GM18502 (cell line): Measurements from ENCODE around the gene CCT2.
A peak's percentile ranks its signal among the peaks of the same experiment; 100 is the strongest.

Experiments used
- ATAC-seq: cut with Tn5 transposase; IDR thresholded peaks from one replicate; pipeline ENCODE4 v1.9.1; 2021; ENCODE audit warnings: mild to moderate bottlenecking; ENCODE audit not compliant: unreplicated experiment, poor library complexity

Gene CCT2

DNA sequence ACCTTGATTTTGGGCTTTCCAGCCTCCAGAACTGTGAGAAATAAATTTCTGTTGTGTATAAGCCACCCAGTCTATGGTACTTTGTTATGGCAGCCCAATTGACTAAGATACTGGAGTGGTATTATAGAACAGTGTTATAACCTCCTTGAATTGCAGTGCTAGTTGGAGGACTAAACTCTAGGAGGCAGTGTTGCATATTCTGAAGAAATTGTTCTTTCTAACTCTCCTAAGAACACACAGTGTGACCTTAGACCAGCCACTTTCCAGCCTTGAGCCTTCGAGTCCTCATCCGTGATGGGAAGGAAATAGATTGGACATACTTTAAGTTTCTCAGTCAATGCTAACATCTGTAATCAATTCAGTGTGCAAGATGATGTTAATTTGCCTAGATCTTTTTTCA, 47.8 kb downstream of the CCT2 start:
- no peak for ATAC-seq

- peak; percentile 96 for ATAC-seq
Measured at GRCh38 chr12:69639400-69640016, 54.2 kb downstream of the CCT2 start.

DNA sequence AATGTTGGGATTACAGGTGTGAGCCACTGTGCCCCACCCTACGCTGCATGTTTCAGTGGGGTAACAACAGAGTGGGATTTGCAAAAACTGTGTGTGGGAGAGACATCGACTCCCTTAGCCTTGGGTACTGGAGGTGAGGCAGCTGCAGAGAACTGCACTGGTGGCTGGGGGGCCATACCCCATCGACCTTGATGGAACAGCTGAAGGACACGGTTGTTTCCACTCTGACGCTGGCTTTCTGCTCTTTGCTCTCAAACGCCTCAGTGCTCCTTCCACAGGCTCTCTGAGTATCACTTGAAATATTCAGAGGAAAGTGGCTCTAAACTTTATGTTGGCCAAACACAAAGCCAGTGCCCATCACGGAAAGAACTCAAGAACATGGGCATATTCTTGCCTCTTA, 56.3 kb downstream of the CCT2 start:
- ATAC-seq = no peak

DNA sequence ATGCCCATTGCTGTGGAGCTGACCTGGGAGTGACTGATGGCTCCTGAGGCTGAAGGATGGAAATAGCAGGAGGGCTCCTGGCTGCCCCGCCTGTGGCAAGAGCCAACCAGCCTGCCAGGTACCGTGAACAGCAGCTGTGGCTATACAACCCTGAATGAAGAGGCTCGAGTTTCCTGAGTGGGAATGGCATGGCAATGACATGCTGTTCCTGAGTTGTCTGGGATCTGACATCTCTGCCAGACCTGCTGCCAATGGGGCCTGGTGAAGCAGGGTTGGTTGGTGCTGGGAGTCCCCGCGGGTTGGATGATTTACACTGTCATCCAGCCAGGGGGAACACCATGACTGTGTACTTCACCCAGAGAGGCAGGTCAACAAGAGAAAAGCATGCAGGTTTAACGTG, 57.3 kb downstream of the CCT2 start:
- ATAC-seq = no peak

- ATAC-seq = no peak
Measured at GRCh38 chr12:69644511-69644910, 59.3 kb downstream of the CCT2 start.

DNA sequence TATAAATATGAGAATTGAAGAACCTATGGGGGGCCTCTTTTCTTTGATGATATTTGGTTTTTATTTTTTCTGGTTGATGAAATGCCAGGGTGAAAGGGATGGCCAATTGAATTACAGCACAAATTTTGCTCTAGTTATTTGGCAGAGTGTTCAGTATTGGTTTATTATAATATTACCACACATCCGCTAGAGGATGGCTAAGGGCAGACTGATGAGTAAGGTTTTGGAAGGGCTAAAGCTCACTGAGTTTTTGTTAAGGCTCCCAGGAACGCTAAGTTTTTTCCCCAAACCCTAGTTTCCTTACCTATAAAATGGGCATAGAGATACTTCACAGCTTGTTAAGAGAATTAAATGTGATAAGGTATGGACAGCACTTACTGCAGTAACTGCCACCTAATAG, 59.8 kb downstream of the CCT2 start:
- ATAC-seq = no peak

GRCh38 chr12:69647178-69647577, 61.9 kb downstream of the CCT2 start:
- no peak for ATAC-seq

GRCh38 chr12:69648476-69648875, 63.2 kb downstream of the CCT2 start:
- ATAC-seq = no peak

- no peak for ATAC-seq
Measured at GRCh38 chr12:69649529-69649928, 64.3 kb downstream of the CCT2 start.
